H9 (cell line): ENCODE measurements around the gene TMEM61. TPM values are rescaled to one million over a fixed set of nuclear protein-coding genes. Genes with fewer than 3 reads are reported as not detected.

Experiments
- DNase-seq: peaks from one replicate; pipeline ENCODE4 v3.0.0-alpha.2; 2017
- H2AFZ ChIP-seq: one replicate; pipeline ENCODE4 v1.6.1; 2013; ENCODE audit warnings: mild to moderate bottlenecking, low read length, control low read depth, moderate library complexity
- H2AK5ac ChIP-seq: 2 replicates; pipeline ENCODE4 v1.6.1; 2013; ENCODE audit warnings: low read length, control low read depth, mixed read lengths; ENCODE audit not compliant: insufficient read length
- H2BK120ac ChIP-seq: one replicate; pipeline ENCODE4 v1.6.1; 2013; ENCODE audit warnings: low read depth, mild to moderate bottlenecking, low read length, control low read depth, inconsistent platforms; ENCODE audit not compliant: poor library complexity, severe bottlenecking
- H2BK12ac ChIP-seq: 2 replicates; pipeline ENCODE4 v1.6.1; 2013; ENCODE audit warnings: low read length, control low read depth, mixed read lengths, low read depth; ENCODE audit not compliant: insufficient read length
- H2BK15ac ChIP-seq: 2 replicates; pipeline ENCODE4 v1.6.1; 2013; ENCODE audit warnings: low read depth, low read length, control low read depth
- H2BK20ac ChIP-seq: one replicate; pipeline ENCODE4 v1.6.1; 2013; ENCODE audit warnings: low read depth, mild to moderate bottlenecking, low read length, control low read depth, inconsistent platforms; ENCODE audit not compliant: poor library complexity, severe bottlenecking
- H2BK5ac ChIP-seq: 2 replicates; pipeline ENCODE4 v1.6.1; 2013; ENCODE audit warnings: low read length, control low read depth, mixed read lengths; ENCODE audit not compliant: insufficient read length
- H3K14ac ChIP-seq: 2 replicates; pipeline ENCODE4 v1.6.1; 2013; ENCODE audit warnings: low read length, control low read depth; ENCODE audit not compliant: insufficient read depth
- H3K18ac ChIP-seq: 2 replicates; pipeline ENCODE4 v1.6.1; 2013; ENCODE audit warnings: low read depth, mild to moderate bottlenecking, mixed read lengths, low read length, control low read depth; ENCODE audit not compliant: insufficient read length
- H3K23ac ChIP-seq: 2 replicates; pipeline ENCODE4 v1.6.1; 2013; ENCODE audit warnings: low read length, control low read depth, mixed read lengths, low read depth; ENCODE audit not compliant: insufficient read length
- H3K23me2 ChIP-seq: 2 replicates; pipeline ENCODE4 v1.6.1; 2013; ENCODE audit warnings: low read depth, mild to moderate bottlenecking, mixed read lengths, low read length, control low read depth; ENCODE audit not compliant: insufficient read length, poor library complexity, severe bottlenecking
- H3K27ac ChIP-seq: 2 replicates; pipeline ENCODE4 v1.5.1; 2013; ENCODE audit warnings: low read length, control low read depth, mixed read lengths, low read depth; ENCODE audit not compliant: insufficient read length
- H3K27me3 ChIP-seq: 2 replicates; pipeline ENCODE4 v1.6.1; 2013; ENCODE audit warnings: low read length, control low read depth, inconsistent platforms; ENCODE audit not compliant: insufficient read depth
- H3K4ac ChIP-seq: 2 replicates; pipeline ENCODE4 v1.6.1; 2013; ENCODE audit warnings: low read depth, mild to moderate bottlenecking, control low read depth, inconsistent platforms, low read length, moderate library complexity
- H3K4me1 ChIP-seq: 2 replicates; pipeline ENCODE4 v1.6.1; 2013; ENCODE audit warnings: low read length, control low read depth, inconsistent platforms; ENCODE audit not compliant: insufficient read depth
- H3K4me2 ChIP-seq: 2 replicates; pipeline ENCODE4 v1.6.1; 2013; ENCODE audit warnings: low read length, control low read depth, mixed read lengths; ENCODE audit not compliant: insufficient read length, insufficient read depth
- H3K56ac ChIP-seq: 2 replicates; pipeline ENCODE4 v1.6.1; 2013; ENCODE audit warnings: low read depth, mild to moderate bottlenecking, mixed read lengths, low read length, control low read depth; ENCODE audit not compliant: insufficient read length
- H3K79me1 ChIP-seq: 2 replicates; pipeline ENCODE4 v1.6.1; 2013; ENCODE audit warnings: low read depth, mild to moderate bottlenecking, moderate library complexity, low read length, control low read depth, inconsistent platforms; ENCODE audit not compliant: insufficient read depth, poor library complexity, severe bottlenecking
- H3K79me2 ChIP-seq: 2 replicates; pipeline ENCODE4 v1.6.1; 2013; ENCODE audit warnings: low read length, control low read depth, inconsistent platforms; ENCODE audit not compliant: insufficient read depth
- H3K9ac ChIP-seq: 2 replicates; pipeline ENCODE4 v1.6.1; 2013; ENCODE audit warnings: low read length, control low read depth, mixed read lengths; ENCODE audit not compliant: insufficient read length; ENCODE audit errors: extremely low read depth
- H3K9me3 ChIP-seq: one replicate; pipeline ENCODE4 v1.6.1; 2013; ENCODE audit warnings: low read depth, low read length, inconsistent platforms; ENCODE audit not compliant: control insufficient read depth
- H3T11ph ChIP-seq: one replicate; pipeline ENCODE4 v1.6.1; 2013; ENCODE audit warnings: mild to moderate bottlenecking, low read length, control low read depth, inconsistent platforms
- H4K20me1 ChIP-seq: one replicate; pipeline ENCODE4 v1.6.1; 2013; ENCODE audit not compliant: control insufficient read depth, insufficient read length, insufficient read depth
- H4K5ac ChIP-seq: 2 replicates; pipeline ENCODE4 v1.6.1; 2013; ENCODE audit warnings: low read depth, mild to moderate bottlenecking, mixed read lengths, low read length, control low read depth; ENCODE audit not compliant: insufficient read length
- H4K8ac ChIP-seq: replicated peaks from 2 replicates; pipeline ENCODE4 v1.6.1; 2013; ENCODE audit warnings: low read length, control low read depth, mixed read lengths, low read depth; ENCODE audit not compliant: insufficient read length
- H4K91ac ChIP-seq: 2 replicates; pipeline ENCODE4 v1.6.1; 2013; ENCODE audit warnings: low read depth, mild to moderate bottlenecking, moderate library complexity, mixed read lengths, low read length, control low read depth; ENCODE audit not compliant: insufficient read length
- H3K27ac Mint-ChIP-seq, 3 experiments: 2 replicates in 2 of 3; 3 replicates in 1 of 3; pipeline ENCODE4 v1.8.0; 2020 to 2021; ENCODE audit warnings: mixed read lengths in 3 of 3, mild to moderate bottlenecking in 1 of 3, moderate library complexity in 1 of 3
- H3K27me3 Mint-ChIP-seq: 2 replicates; pipeline ENCODE4 v1.8.0; 2021; ENCODE audit warnings: low read depth, mild to moderate bottlenecking, moderate library complexity, mixed read lengths
- H3K36me3 Mint-ChIP-seq, 3 experiments: 2 replicates in 2 of 3; 3 replicates in 1 of 3; pipeline ENCODE4 v1.8.0; 2020 to 2021; ENCODE audit warnings: low read depth in 3 of 3, mixed read lengths in 3 of 3; ENCODE audit not compliant: insufficient read depth in 1 of 3
- H3K4me1 Mint-ChIP-seq, 2 experiments: 2 replicates each; pipeline ENCODE4 v1.8.0; 2020; ENCODE audit warnings: mixed read lengths in 2 of 2
- H3K4me3 Mint-ChIP-seq, 2 experiments: 2 replicates in 1 of 2; 3 replicates in 1 of 2; pipeline ENCODE4 v1.8.0; 2020 to 2021; ENCODE audit warnings: mild to moderate bottlenecking in 2 of 2, mixed read lengths in 2 of 2, moderate library complexity in 1 of 2
- H3K9me3 Mint-ChIP-seq, 2 experiments: 2 replicates in 1 of 2; 3 replicates in 1 of 2; pipeline ENCODE4 v1.8.0; 2020; ENCODE audit warnings: mild to moderate bottlenecking in 2 of 2, mixed read lengths in 2 of 2, moderate library complexity in 1 of 2
- CTCF ChIP-seq: fragments of 200-600 bp; sonication (generic); conservative IDR thresholded peaks from 3 replicates; pipeline ENCODE4 v1.8.0; 2021; ENCODE audit warnings: antibody characterized with exemption, mild to moderate bottlenecking
- WGBS: extraction: QIAGEN DNeasy Blood & Tissue Kit; methylation state at CpG from one replicate; pipeline ENCODE4 v1.1.7; 2013; ENCODE audit warnings: missing lambda C conversion rate, low lambda C conversion rate, mixed read lengths; ENCODE audit not compliant: insufficient read length; ENCODE audit errors: extremely low coverage; 5-methylcytosine and 5-hydroxymethylcytosine counted together
- total RNA-seq: library from RNA; stranded (reverse); gene quantifications from 2 replicates; pipeline ENCODE4 v1.2.1, GENCODE V29; 2021

Gene TMEM61
- total RNA-seq, 1 experiment from 2014 or later = 0.61 TPM

- Mint-ChIP-seq H3K4me1 (peaks cover 16 to 23% of the 10 kb centered on the region in 2 experiments), H3K27ac (no peak overlapping the region), H3K9me3 (no peaks in the 10 kb centered on the region), H3K36me3 (no peaks in the 10 kb centered on the region), H3K4me3 (no peak overlapping the region), H3K27me3 (peaks cover 53% of the 10 kb centered on the region)
- H3K14ac ChIP-seq = no peak overlapping the region
- H3K27me3 ChIP-seq = peaks cover 27% of the 10 kb centered on the region; the same call in 1 of the 2 replicates
- H3K9ac ChIP-seq = no peak overlapping the region
- no peak overlapping the region for H2BK15ac ChIP-seq
- H4K5ac ChIP-seq = no peak overlapping the region
- H4K8ac ChIP-seq = no peak overlapping the region
- no peak overlapping the region for H2BK120ac ChIP-seq
- no peaks in the 10 kb centered on the region for H3K9me3 ChIP-seq
- no peak overlapping the region for H4K91ac ChIP-seq
- no peak overlapping the region for H2BK12ac ChIP-seq
- no peak for TF ChIP-seq CTCF
- H4K20me1 ChIP-seq = no peaks in the 10 kb centered on the region
- no CpG with 5 or more reads among the region's 4 CpGs for WGBS
- peaks cover 7% of the 10 kb centered on the region for H3K23me2 ChIP-seq
- no peak overlapping the region for H2BK20ac ChIP-seq
- H3K23ac ChIP-seq = no peak overlapping the region
- no peak overlapping the region for H3T11ph ChIP-seq
- no peaks in the 10 kb centered on the region for H3K79me2 ChIP-seq
- DNase-seq = no peak
- no peak overlapping the region for H3K4ac ChIP-seq
- H3K56ac ChIP-seq = no peak overlapping the region
- no peak overlapping the region for H3K18ac ChIP-seq
- no peak overlapping the region for H3K4me2 ChIP-seq
- no peak overlapping the region for H3K27ac ChIP-seq
- H3K4me1 ChIP-seq = no peaks in the 10 kb centered on the region
- no peak overlapping the region for H2BK5ac ChIP-seq
- no peaks in the 10 kb centered on the region for H3K79me1 ChIP-seq
- H2AK5ac ChIP-seq = no peak overlapping the region
- no peak overlapping the region for H2AFZ ChIP-seq
These were observed 20.9 kb downstream of the TMEM61 start for GRCh38 chr1:55001311-55001710.
